HG03175 (cell line): ENCODE results near the gene TPP1.
A peak's percentile ranks its signal among the peaks of the same experiment; 100 is the strongest.

ENCODE experiments used
- ATAC-seq: cut with Tn5 transposase; IDR thresholded peaks from one replicate; pipeline ENCODE4 v1.9.1; 2021; ENCODE audit warnings: mild to moderate bottlenecking, moderate library complexity; ENCODE audit not compliant: unreplicated experiment

Gene TPP1

GRCh38 chr11:6619004-6619745 lies at the start of gene TPP1:
Gene TPP1 (minus strand): TSS chr11:6619422. CDS start chr11:6619400, 22 bp downstream.
- ATAC-seq = peak; percentile 100

- peak; percentile 77 for ATAC-seq
Measured at GRCh38 chr11:6667733-6668374, 48.6 kb upstream of the TPP1 start.

DNA sequence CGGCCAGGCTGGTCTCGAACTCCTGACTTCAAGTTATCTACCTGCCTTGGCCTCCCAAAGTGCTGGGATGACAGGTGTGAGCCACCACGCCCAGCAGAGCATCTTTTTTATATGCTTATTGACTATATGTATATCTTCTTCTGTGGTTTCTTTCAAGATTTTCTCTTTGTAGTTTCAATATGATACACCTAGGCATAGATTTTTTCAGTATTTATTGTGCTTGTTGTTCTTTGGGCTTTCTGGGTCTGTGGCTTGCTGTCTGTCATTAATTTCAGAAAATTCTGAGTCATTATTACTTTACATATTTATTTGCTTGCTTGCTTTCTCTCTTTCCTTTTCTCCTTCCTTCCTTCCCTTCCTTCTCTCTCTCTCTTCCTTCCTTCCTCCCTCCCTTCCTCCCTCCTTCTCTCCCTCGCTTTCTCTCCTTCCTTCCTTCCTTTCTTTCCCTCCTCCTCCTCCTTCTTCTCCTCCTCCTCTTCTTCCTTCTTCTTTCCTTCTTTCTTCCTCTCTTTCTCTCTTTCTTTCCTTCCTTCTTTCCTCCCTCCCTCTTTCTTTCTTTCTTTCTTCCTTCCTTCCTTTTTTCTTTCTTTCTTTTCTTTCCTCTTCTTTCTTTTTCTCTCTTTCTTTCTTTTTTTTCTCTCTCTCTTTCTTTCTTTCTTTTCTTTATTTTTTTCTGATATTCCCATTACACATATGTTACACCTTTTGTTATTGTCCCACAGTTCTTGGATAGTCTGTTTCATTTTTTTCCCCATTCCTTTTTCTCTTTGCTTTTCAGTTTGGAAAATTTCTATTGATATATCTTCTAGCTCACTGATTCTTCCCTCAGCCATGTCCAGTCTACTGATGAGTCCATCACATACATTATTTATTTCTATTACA lies 47.3 kb upstream of the TPP1 start:
- no peak for ATAC-seq

GRCh38 chr11:6664551-6664950 lies 45.3 kb upstream of the TPP1 start:
- no peak for ATAC-seq

DNA sequence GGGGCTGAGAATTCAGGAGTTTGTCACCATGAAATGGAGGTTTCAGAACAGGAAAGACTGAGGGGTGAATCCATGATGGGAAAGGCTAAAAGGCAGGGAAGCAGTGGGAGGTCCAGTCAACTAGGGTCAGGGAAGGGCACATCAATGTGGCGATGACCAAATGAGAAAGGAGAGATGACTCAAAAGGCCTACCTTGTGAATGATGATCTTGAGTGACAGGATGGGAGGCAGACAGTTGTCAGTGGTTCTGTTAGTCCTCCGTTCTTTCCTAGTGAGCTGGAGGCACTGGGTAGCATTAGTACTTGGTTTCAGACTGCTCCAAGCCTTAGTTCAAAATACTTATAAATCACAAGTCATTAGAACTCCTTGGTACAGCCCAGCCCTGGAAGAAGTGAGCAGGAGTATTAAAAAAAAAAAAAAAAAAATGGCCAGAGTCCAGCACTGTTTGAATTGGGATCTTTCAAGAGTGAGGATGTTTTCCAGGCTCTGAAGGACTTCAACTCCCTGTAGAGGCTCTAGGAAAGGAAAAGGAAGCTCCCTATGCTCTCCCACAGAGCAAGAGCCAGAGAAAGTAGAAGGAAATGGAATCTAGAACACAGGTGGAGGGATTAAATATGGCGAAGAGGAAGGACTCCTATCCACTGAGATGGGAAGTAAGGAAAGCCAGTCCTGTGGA lies 44.7 kb upstream of the TPP1 start:
- no peak for ATAC-seq

GRCh38 chr11:6660712-6661111 lies 41.5 kb upstream of the TPP1 start:
- ATAC-seq = no peak

DNA sequence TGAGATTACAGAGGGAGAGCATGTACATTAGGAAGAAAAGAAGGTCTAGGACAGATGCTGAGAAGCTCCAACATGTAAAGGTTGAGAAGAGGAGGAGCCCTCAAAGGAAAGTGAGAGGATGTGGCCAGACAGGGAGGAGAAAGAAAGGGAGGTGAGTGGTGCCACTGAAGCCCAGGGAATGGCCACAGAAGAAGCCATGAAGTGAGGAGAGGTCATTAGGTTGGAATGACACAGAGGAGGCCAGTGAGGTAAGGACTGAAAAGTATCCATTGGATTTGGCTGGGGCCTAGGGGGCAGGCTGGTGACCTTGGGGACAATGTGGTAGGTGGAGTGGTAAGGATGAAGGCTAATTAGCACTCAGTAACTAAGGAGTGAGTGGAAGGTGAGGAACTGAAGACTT lies 39.4 kb upstream of the TPP1 start:
- no peak for ATAC-seq

DNA sequence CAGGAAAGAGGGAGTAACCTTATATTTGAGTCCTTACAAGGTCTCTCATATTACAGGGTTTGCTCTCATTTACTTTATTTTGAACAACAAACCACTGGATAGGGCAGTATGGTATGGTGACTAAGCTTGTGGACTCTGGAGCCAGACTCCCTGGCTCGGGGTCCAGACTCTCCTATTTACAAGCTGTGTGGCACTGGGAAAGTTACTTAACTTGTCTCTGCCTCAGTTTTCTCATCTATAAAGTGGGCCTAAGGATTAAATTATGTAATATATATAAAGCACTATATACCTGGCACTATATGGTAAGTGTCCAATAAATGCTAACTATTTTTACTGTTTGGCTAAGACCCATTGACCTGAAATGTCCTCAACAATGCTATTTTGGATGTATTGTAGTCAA lies 38.1 kb upstream of the TPP1 start:
- no peak for ATAC-seq

DNA sequence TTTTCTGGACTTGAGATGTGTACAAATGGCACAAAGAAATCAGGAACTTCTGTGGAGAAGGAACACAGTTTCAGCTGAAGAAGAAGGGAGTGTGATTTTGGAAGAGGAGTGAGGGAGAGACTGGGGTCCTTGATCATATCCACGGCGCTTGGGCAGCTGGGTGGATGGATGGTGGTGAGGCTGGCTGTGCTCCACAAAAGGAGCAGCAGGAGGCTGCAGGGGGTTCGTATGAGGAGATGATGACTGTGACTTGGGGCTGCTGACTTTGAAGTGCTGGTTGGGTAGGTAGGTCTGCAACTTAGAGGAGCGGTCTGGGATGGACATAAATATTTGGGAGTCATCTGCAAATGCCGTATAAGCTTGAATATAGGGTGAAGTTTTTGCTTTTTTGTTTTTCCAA lies 37.7 kb upstream of the TPP1 start:
- ATAC-seq = no peak

- ATAC-seq = no peak
Measured at GRCh38 chr11:6656584-6656915, 37.3 kb upstream of the TPP1 start.

- no peak for ATAC-seq
Measured at GRCh38 chr11:6655790-6656583, 36.8 kb upstream of the TPP1 start, which contains the start of gene DCHS1. Gene DCHS1 (minus strand): TSS chr11:6655809. CDS start chr11:6641613, 14,196 bp downstream.

- ATAC-seq = no peak
Measured at GRCh38 chr11:6655020-6655789, 36.0 kb upstream of the TPP1 start.

DNA sequence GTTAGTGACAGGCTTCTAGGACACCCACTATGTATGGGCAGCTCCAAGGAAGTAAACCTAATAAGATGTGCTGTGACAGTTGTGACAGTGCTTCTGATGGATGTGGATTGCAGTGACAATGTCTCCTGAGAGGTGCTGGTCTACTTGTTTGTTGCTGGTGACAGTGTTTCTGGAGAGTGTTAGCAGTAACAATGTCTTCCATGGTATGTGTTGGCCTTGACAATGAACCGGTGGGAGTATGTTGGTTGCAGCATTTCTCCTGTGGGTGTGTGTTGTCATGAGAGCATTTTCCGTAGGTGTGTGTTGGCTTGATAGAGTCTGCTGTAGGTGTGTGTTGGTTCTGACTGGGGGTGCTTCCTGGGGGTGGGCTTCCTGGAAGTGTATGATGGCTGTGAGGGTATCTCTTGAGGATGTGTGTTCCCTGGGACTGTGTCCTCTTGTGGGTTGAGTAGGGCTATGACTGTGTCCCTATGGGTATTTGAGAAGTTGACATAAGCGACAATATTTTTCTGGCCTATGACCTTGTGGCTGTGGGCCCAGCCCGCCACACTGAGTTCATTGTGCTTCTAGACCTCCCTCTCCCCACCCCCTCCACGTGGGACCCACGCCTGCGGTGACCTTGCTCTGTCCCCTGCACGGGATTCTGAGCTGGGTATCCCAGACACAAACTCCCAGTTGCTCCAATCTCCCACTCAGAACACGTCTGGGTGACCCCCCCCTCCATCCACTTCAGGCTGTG lies 35.2 kb upstream of the TPP1 start:
- ATAC-seq = no peak

- ATAC-seq = no peak
Measured at GRCh38 chr11:6653656-6654055, 34.4 kb upstream of the TPP1 start.

GRCh38 chr11:6653097-6653496 lies 33.9 kb upstream of the TPP1 start:
- ATAC-seq = no peak

GRCh38 chr11:6652182-6652581 lies 33.0 kb upstream of the TPP1 start:
- no peak for ATAC-seq

- no peak for ATAC-seq
Measured at GRCh38 chr11:6650980-6651379, 31.8 kb upstream of the TPP1 start.

DNA sequence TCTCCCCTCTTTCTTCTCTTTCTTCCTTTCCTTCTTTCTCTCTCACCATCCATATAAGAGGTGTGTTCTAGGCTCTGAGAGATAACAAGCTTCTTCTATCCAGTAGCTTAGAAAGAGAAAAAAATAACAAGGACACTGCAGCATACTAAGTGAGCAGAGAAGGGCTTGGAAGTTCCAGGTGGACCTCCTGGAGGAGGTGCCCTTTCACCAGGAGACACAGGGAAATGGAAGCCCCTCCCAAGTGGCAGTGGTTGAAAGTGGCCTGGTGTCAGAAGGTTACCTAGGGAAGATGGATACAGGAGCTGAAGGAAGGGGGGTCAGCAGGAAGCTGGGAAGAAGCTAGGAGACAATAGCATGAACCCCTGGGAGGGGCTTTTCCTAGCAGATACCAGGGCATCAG lies 30.9 kb upstream of the TPP1 start:
- ATAC-seq = no peak

DNA sequence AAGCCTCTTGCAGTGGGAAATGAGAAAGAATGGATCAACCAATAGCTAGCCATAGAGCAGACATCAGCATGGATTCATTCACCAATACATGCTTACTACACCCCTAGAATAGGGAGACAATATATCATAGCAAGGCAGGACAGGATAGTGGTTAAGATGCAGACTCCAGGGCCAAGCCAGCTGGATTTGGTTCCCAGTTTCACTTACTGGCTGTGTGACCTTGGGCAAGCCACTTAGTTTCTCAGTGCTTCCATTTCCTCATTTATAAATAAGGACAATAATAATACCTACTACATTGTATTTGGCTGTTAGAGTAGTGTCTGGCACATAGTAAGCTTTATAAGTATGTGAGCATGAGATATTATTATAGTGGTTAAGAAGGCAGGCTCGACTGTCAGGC lies 29.3 kb upstream of the TPP1 start:
- no peak for ATAC-seq
